ENCODE data around the gene COG5.
"Not testable (repeated sequence)": the region's sequence is repeated elsewhere in the genome, so short reads cannot be mapped to it uniquely, and the experiment has no call there.

The COG5 gene

GRCh38 chr7:107155726-107156125, 408.0 kb downstream of the COG5 start:
- not testable (repeated sequence) for DNase-seq (ENCODE audit: low spot score)

GRCh38 chr7:107154826-107155225, 408.9 kb downstream of the COG5 start:
- DNase-seq (ENCODE audit: low spot score), result no peak

GRCh38 chr7:107152011-107152410, 411.7 kb downstream of the COG5 start:
- DNase-seq (ENCODE audit: low spot score), result no peak
